Stomach (tissue), 4 donors: ENCODE results near the gene TEX2.

Experiments used
- POLR2A ChIP-seq, 4 donors: fragments of 450-650 bp; IDR thresholded peaks; one replicate each; pipeline ENCODE4 v1.6.1; 2016; ENCODE audit warnings: antibody characterized with exemption in 4 of 4, control low read depth in 2 of 4, mild to moderate bottlenecking in 1 of 4, moderate library complexity in 1 of 4
- POLR2AphosphoS5 ChIP-seq, 3 donors: sonication (generic); formaldehyde crosslinking; IDR thresholded peaks; one replicate each; pipeline ENCODE4 v1.6.1; 2016; ENCODE audit warnings: antibody characterized with exemption in 3 of 3
- TF ChIP-seq, protein P1 (sequence below), 7 experiments: fragments of 450-650 bp in 4 of 7; fragments of 200-600 bp in 3 of 7; sonication (generic) in 3 of 7; IDR thresholded peaks; one replicate each; pipeline ENCODE4 v1.5.1; 2016 to 2019; ENCODE audit warnings: antibody characterized with exemption in 7 of 7, control low read depth in 2 of 7, mild to moderate bottlenecking in 1 of 7

- no peak for TF ChIP-seq POLR2AphosphoS5 (IDR thresholded peaks at IDR 0.05)
- TF ChIP-seq, protein P1, sequence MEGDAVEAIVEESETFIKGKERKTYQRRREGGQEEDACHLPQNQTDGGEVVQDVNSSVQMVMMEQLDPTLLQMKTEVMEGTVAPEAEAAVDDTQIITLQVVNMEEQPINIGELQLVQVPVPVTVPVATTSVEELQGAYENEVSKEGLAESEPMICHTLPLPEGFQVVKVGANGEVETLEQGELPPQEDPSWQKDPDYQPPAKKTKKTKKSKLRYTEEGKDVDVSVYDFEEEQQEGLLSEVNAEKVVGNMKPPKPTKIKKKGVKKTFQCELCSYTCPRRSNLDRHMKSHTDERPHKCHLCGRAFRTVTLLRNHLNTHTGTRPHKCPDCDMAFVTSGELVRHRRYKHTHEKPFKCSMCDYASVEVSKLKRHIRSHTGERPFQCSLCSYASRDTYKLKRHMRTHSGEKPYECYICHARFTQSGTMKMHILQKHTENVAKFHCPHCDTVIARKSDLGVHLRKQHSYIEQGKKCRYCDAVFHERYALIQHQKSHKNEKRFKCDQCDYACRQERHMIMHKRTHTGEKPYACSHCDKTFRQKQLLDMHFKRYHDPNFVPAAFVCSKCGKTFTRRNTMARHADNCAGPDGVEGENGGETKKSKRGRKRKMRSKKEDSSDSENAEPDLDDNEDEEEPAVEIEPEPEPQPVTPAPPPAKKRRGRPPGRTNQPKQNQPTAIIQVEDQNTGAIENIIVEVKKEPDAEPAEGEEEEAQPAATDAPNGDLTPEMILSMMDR (IDR thresholded peaks at IDR 0.05): no peak
- no peak for TF ChIP-seq POLR2A (IDR thresholded peaks at IDR 0.05)
Observed at GRCh38 chr17:64216338-64217248, 46.5 kb downstream of the TEX2 start.
